Uterus (tissue), 4 donors: Measurements from ENCODE around the gene CHRNA9. TPM values are rescaled to one million over a fixed set of nuclear protein-coding genes. Genes with fewer than 3 reads are reported as not detected.

Experiments used
- DNase-seq, 2 donors: peaks; one replicate each; pipeline ENCODE4 v3.0.0-alpha.2; 2019 to 2020
- H3K27ac ChIP-seq, 2 donors: fragments of 200-600 bp; sonication (generic); 1 replicate in 1 of 2; 2 replicates in 1 of 2; pipeline ENCODE4 v1.5.1; 2016 to 2018
- H3K27me3 ChIP-seq, 2 donors: fragments of 200-600 bp; sonication (generic); one replicate each; pipeline ENCODE4 v1.5.1; 2018 to 2019; ENCODE audit warnings: control low read depth in 1 of 2
- H3K36me3 ChIP-seq, 2 donors: fragments of 200-600 bp; sonication (generic); one replicate each; pipeline ENCODE4 v1.5.1; 2019; ENCODE audit warnings: control low read depth in 1 of 2
- H3K4me1 ChIP-seq, 2 donors: fragments of 200-600 bp; sonication (generic); one replicate each; pipeline ENCODE4 v1.5.1; 2018 to 2019; ENCODE audit warnings: control low read depth in 1 of 2
- H3K4me3 ChIP-seq, 2 donors: fragments of 200-600 bp; sonication (generic); 1 replicate in 1 of 2; 2 replicates in 1 of 2; pipeline ENCODE4 v1.5.1; 2018 to 2019; ENCODE audit warnings: mild to moderate bottlenecking in 1 of 2
- H3K9me3 ChIP-seq, 2 donors: fragments of 200-600 bp; sonication (generic); one replicate each; pipeline ENCODE4 v1.5.1; 2019; ENCODE audit warnings: control low read depth in 1 of 2
- POLR2A ChIP-seq, 2 donors: fragments of 450-650 bp; IDR thresholded peaks; one replicate each; pipeline ENCODE4 v1.6.1; 2016; ENCODE audit warnings: antibody characterized with exemption in 2 of 2, mild to moderate bottlenecking in 1 of 2, moderate library complexity in 1 of 2
- intact Hi-C: fragments of 100-400 bp; cut with DNase I; formaldehyde crosslinking; loops from one replicate; pipeline ENCODE4 v1.15.1; 2023; ENCODE audit warnings: low total_unique reads
- total RNA-seq, 4 donors: library from RNA; depleted of rRNA in 3 of 4; stranded (reverse); fragments of >200 nt in 3 of 4; gene quantifications; one replicate each; pipeline versions ENCODE4 v1.1.0 to v1.2.4, GENCODE V29; 2014 to 2023
- TF ChIP-seq, protein P1 (sequence below), 4 experiments: fragments of 200-600 bp in 2 of 4; fragments of 450-650 bp in 2 of 4; sonication (generic) in 2 of 4; IDR thresholded peaks; one replicate each; pipeline ENCODE4 v1.5.1; 2016 to 2019; ENCODE audit warnings: antibody characterized with exemption in 4 of 4, mild to moderate bottlenecking in 2 of 4, moderate library complexity in 1 of 4
- donor health status: DM: yes; HTN: yes; CAD: no.

The CHRNA9 gene
- total RNA-seq, 4 donors from 2014 or later: not detected

GRCh38 chr4:40331961-40332360 is 3.2 kb upstream of the CHRNA9 start:
- intact Hi-C loops: no loop called here
- Histone ChIP-seq H3K36me3 (no peaks in the 10 kb centered on the region), H3K27ac (no peak overlapping the region), H3K27me3 (no peaks in the 10 kb centered on the region), H3K9me3 (no peaks in the 10 kb centered on the region), H3K4me3 (no peak overlapping the region), H3K4me1 (no peaks in the 10 kb centered on the region)
- no peak for TF ChIP-seq POLR2A (IDR thresholded peaks at IDR 0.05)
- TF ChIP-seq, protein P1, sequence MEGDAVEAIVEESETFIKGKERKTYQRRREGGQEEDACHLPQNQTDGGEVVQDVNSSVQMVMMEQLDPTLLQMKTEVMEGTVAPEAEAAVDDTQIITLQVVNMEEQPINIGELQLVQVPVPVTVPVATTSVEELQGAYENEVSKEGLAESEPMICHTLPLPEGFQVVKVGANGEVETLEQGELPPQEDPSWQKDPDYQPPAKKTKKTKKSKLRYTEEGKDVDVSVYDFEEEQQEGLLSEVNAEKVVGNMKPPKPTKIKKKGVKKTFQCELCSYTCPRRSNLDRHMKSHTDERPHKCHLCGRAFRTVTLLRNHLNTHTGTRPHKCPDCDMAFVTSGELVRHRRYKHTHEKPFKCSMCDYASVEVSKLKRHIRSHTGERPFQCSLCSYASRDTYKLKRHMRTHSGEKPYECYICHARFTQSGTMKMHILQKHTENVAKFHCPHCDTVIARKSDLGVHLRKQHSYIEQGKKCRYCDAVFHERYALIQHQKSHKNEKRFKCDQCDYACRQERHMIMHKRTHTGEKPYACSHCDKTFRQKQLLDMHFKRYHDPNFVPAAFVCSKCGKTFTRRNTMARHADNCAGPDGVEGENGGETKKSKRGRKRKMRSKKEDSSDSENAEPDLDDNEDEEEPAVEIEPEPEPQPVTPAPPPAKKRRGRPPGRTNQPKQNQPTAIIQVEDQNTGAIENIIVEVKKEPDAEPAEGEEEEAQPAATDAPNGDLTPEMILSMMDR (IDR thresholded peaks at IDR 0.05): no peak
- DNase-seq: no peak

GRCh38 chr4:40333921-40334352 is 1.2 kb upstream of the CHRNA9 start:
- no peak for DNase-seq
- Histone ChIP-seq H3K27me3 (no peaks in the 10 kb centered on the region), H3K4me3 (no peak overlapping the region), H3K4me1 (no peaks in the 10 kb centered on the region), H3K9me3 (no peaks in the 10 kb centered on the region), H3K36me3 (no peaks in the 10 kb centered on the region), H3K27ac (no peak overlapping the region)
- intact Hi-C loops: no loop called here
- TF ChIP-seq, protein P1 (IDR thresholded peaks at IDR 0.05): no peak
- no peak for TF ChIP-seq POLR2A (IDR thresholded peaks at IDR 0.05)

GRCh38 chr4:40335525-40335894 is 377 bp downstream of the CHRNA9 start:
- Histone ChIP-seq H3K4me1 (no peaks in the 10 kb centered on the region), H3K27me3 (no peaks in the 10 kb centered on the region), H3K9me3 (no peaks in the 10 kb centered on the region), H3K36me3 (no peaks in the 10 kb centered on the region), H3K27ac (no peak overlapping the region), H3K4me3 (no peak overlapping the region)
- no peak for DNase-seq
- intact Hi-C loops: no loop called here
- TF ChIP-seq POLR2A (IDR thresholded peaks at IDR 0.05): no peak
- TF ChIP-seq, protein P1 (IDR thresholded peaks at IDR 0.05): no peak

GRCh38 chr4:40337051-40337450 is 1.9 kb downstream of the CHRNA9 start:
- no peaks in the 10 kb centered on the region for H3K9me3 ChIP-seq
- H3K36me3 ChIP-seq: no peaks in the 10 kb centered on the region
- DNase-seq: no peak
- TF ChIP-seq POLR2A (IDR thresholded peaks at IDR 0.05): no peak
- TF ChIP-seq, protein P1 (IDR thresholded peaks at IDR 0.05): no peak
- intact Hi-C loops: no loop called here
- H3K27ac ChIP-seq: no peak overlapping the region
- H3K4me3 ChIP-seq: no peak overlapping the region
- H3K4me1 ChIP-seq: no peaks in the 10 kb centered on the region
- no peaks in the 10 kb centered on the region for H3K27me3 ChIP-seq

DNA sequence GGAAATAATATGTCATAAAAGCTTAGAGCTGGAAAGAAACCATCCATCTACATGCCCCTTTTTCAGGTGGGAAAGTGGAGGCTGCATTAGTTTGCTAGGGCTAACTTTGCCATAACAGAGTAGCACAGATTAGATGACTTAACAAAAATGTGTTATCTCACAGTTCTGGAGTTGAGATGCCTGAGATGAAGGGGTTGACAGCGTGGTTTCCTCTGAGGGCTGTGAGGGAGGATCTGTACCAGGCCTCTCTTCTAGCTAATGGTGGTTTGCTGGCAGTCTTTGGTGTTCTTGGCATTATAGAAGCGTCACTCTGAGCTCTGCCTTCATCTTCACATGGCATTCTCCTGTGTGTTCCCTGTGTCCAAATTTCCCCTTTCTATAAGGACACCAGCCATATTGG is 2.4 kb downstream of the CHRNA9 start:
- H3K4me1 ChIP-seq: no peaks in the 10 kb centered on the region
- H3K27ac ChIP-seq: no peak overlapping the region
- no peaks in the 10 kb centered on the region for H3K9me3 ChIP-seq
- H3K4me3 ChIP-seq: no peak overlapping the region
- no peaks in the 10 kb centered on the region for H3K36me3 ChIP-seq
- intact Hi-C loops: no loop called here
- H3K27me3 ChIP-seq: no peaks in the 10 kb centered on the region
- DNase-seq: no peak
- TF ChIP-seq, protein P1 (IDR thresholded peaks at IDR 0.05): no peak
- no peak for TF ChIP-seq POLR2A (IDR thresholded peaks at IDR 0.05)
